ENCODE measurements around the gene SLC8A1.

- no peak for TF ChIP-seq POLR2A (IDR thresholded peaks at IDR 0.05)
- TF ChIP-seq CTCF (IDR thresholded peaks at IDR 0.05) = no peak
Measured at GRCh38 chr2:40144022-40144421, 307.9 kb downstream of the SLC8A1 start.
